Skin of body (tissue), 2 donors: ENCODE results near the gene TMEM126A. TPM values are rescaled to one million over a fixed set of nuclear protein-coding genes. Genes with fewer than 3 reads are reported as not detected.

ENCODE experiments used
- DNase-seq: peaks from one replicate; lab custom pipeline; 2025; lab: John Stamatoyannopoulos, UW
- total RNA-seq: library from RNA; depleted of rRNA; stranded (reverse); fragments of >200 nt; gene quantifications from one replicate; pipeline ENCODE4 v1.2.3, GENCODE V29; 2014

TMEM126A gene
- total RNA-seq, 1 donor from 2014 or later = 20.2 TPM

DNA sequence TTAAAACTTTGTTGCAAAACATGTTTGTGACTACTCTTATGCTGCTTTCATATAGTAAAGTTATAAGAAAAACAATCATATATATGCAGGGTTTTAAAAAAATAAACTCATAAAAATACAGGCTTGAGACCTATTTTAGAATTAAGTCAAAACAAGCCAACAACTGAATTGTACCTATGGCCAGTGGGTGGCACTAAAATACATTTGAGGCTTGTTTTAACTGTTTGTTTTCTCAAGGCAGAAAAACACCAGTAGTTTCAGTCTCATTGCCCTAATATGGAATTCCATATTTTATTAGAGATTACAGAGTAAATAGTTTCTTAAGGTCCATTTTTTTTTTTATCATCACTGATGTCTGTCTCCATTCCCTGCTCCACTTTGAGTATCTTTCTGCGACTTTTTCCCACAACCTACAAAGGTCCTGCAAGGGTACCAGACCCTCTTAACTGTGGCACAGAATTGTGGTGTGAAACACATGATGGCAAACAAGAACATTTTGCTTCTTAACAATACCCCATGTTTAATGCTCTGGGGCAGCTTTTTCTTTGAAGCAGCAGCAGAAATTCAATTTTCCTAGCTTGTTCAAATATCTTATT, 46.7 kb downstream of the TMEM126A start:
- no peak for DNase-seq

DNA sequence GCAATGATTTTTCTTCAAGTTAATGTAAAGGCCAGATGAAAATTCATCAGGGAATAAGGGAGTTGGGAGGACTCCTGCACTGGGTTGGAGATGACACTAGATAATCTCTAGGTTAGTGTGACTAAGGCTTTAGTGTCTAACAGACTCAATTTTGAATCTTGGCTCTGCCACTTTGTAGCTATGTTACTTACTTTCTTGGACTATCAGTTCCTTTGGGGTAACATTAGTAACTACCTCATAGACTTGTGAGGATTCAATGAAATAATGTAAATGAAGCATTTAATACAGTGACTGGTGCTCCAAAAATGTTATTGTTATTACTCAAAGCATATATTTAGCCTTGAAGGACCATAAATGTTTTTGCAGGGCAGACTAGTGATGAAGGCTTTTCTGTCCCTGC, 47.8 kb downstream of the TMEM126A start:
- no peak for DNase-seq

GRCh38 chr11:85697747-85698146, 50.0 kb downstream of the TMEM126A start:
- no peak for DNase-seq

- no peak for DNase-seq
Observed at GRCh38 chr11:85698195-85698594, 50.4 kb downstream of the TMEM126A start.

DNA sequence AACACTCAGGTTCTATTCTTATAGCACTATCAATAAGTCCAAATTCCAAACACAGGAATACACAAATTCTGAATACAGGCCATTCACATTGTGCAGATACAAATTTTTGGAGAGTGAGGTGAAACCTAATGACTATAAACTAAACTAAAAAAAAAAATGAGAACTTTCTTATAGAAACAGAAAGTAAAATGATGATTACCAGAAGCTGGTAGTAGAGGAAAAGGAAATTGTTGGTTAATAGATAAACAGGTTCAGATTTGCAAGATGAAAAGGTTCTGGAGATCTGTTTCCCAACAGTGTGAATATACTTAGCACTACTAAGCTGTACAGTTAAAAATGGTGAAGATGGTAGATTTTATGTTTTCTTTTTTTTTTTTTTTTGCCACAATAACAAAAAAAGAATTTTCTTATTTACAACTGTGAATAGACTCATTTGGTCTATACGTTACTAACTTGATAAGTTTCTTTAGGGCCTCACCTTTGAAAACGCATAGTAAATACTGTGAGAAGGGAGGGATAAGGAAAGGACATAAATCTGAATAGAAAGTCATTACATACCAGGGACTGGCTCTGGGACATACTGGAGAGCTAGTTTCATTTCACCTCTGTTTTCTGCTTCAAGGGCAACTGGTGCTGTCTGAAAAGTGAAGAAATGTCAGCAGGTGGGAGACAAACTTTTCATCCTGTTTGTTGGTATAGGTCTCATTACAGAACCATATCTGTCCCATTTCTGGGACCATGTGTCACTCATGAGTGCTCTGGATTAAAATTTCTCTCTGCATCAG, 52.4 kb downstream of the TMEM126A start:
- no peak for DNase-seq

DNA sequence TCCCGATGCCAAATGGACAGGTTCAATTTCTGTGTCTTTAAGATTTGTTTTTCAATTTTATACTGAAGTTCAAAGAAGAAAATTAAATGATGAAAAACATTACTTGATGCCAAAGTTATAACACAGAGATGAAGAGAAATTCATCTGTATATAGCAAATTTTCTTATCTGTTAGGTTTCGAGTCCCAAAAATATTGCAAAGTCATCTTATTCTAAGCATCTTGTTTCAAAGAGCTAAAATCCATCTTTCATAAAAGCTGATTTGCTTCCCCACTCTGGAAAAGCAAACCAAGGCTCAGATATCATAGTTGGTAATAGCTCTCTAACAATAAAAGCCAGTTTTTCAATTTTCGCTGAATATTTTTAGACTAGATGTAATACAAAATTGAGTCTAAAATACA, 57.2 kb downstream of the TMEM126A start:
- DNase-seq = no peak

- DNase-seq = no peak
Observed at GRCh38 chr11:85705800-85706199, 58.0 kb downstream of the TMEM126A start.

Other genes with a start within 250 kb of the TMEM126A start
- gene DLG2, start 20.6 kb upstream of the TMEM126A start, total RNA-seq = 13.7 TPM
- 37.1 TPM for gene TMEM126B, start 19.4 kb upstream of the TMEM126A start, total RNA-seq
- gene CREBZF, start 17.2 kb downstream of the TMEM126A start, total RNA-seq = 64.6 TPM
- gene CCDC89, start 38.2 kb downstream of the TMEM126A start, total RNA-seq = 1.8 TPM
- 40.4 TPM for gene SYTL2, start 163.2 kb downstream of the TMEM126A start, total RNA-seq
- gene CCDC83, start 207.4 kb downstream of the TMEM126A start, total RNA-seq = not detected